C4-2B (cell line): ENCODE results near the gene PELI1.

Source experiments
- CTCF ChIP-seq: fragments of 450-650 bp; conservative IDR thresholded peaks from 2 replicates; pipeline ENCODE4 v1.5.1; 2017; ENCODE audit warnings: mild to moderate bottlenecking
- ZFX ChIP-seq: fragments of 450-650 bp; IDR thresholded peaks from 2 replicates; pipeline ENCODE4 v1.6.1; 2017

- TF ChIP-seq CTCF = no peak
- TF ChIP-seq ZFX = no peak
These were observed 54.0 kb downstream of the PELI1 start for GRCh38 chr2:64090264-64090663.
